Transverse colon (tissue), 4 donors: ENCODE results near the gene MRPS10. TPM values are rescaled to one million over a fixed set of nuclear protein-coding genes. Genes with fewer than 3 reads are reported as not detected.

Experiments
- DNase-seq: peaks from one replicate; pipeline ENCODE4 v3.0.0-alpha.2; 2019
- H3K27ac ChIP-seq, 4 donors: fragments of 200-600 bp; sonication (generic); 2 replicates each; pipeline ENCODE4 v1.5.1; 2016 to 2018; ENCODE audit warnings: inconsistent platforms in 4 of 4
- H3K27me3 ChIP-seq: fragments of 200-600 bp; sonication (generic); 2 replicates; pipeline ENCODE4 v1.5.1; 2017; ENCODE audit warnings: inconsistent platforms
- H3K36me3 ChIP-seq, 4 donors: fragments of 200-600 bp; sonication (generic); 2 replicates each; pipeline ENCODE4 v1.5.1; 2017 to 2019; ENCODE audit warnings: inconsistent platforms in 4 of 4
- H3K4me1 ChIP-seq, 4 donors: fragments of 200-600 bp; sonication (generic); 2 replicates each; pipeline ENCODE4 v1.5.1; 2017 to 2020; ENCODE audit warnings: inconsistent platforms in 4 of 4
- H3K4me3 ChIP-seq, 4 donors: fragments of 200-600 bp; sonication (generic); 1 replicate in 1 of 4; 2 replicates in 3 of 4; pipeline versions ENCODE4 v1.5.1 to v1.6.1; 2017 to 2019; ENCODE audit warnings: inconsistent platforms in 4 of 4
- H3K9me3 ChIP-seq, 2 donors: fragments of 200-600 bp; sonication (generic); 2 replicates each; pipeline ENCODE4 v1.5.1; 2017 to 2019; ENCODE audit warnings: inconsistent platforms in 2 of 2
- CTCF ChIP-seq, 5 experiments: fragments of 200-600 bp in 3 of 5; fragments of 450-650 bp in 2 of 5; sonication (generic) in 3 of 5; IDR thresholded peaks; 1 replicate in 2 of 5; 2 replicates in 3 of 5; pipeline ENCODE4 v1.5.1; 2016 to 2017; ENCODE audit warnings: antibody characterized with exemption in 5 of 5, inconsistent platforms in 3 of 5, mild to moderate bottlenecking in 2 of 5, moderate library complexity in 1 of 5
- EP300 ChIP-seq: sonication (generic); formaldehyde crosslinking; IDR thresholded peaks from one replicate; pipeline ENCODE4 v1.6.1; 2017; ENCODE audit warnings: antibody characterized with exemption, low read depth
- POLR2A ChIP-seq: fragments of 450-650 bp; IDR thresholded peaks from one replicate; pipeline ENCODE4 v1.6.1; 2016; ENCODE audit warnings: antibody characterized with exemption, mild to moderate bottlenecking, moderate library complexity
- POLR2AphosphoS5 ChIP-seq, 3 donors: sonication (generic); formaldehyde crosslinking; IDR thresholded peaks; one replicate each; pipeline ENCODE4 v1.6.1; 2016; ENCODE audit warnings: antibody characterized with exemption in 3 of 3
- WGBS, 2 donors: methylation state at CpG; one replicate each; pipeline ENCODE4 v1.1.5; 2018; ENCODE audit warnings: low coverage in 1 of 2; 5-methylcytosine and 5-hydroxymethylcytosine counted together
- in situ Hi-C, 4 donors: fragments of 200-750 bp; cut with MboI; loops; one replicate each; pipeline versions ENCODE4 v1.15.0 to v1.15.1; 2017; ENCODE audit warnings: low sequenced_read_pairs in 3 of 4, low pct_ligation_motif_present in 1 of 4, low pct_unique_long_range_greater_than_20kb in 1 of 4
- intact Hi-C: fragments of 100-400 bp; cut with DNase I; formaldehyde crosslinking; loops from one replicate; pipeline ENCODE4 v1.15.1; 2023; ENCODE audit warnings: low total_unique reads
- total RNA-seq, 4 donors: library from RNA; depleted of rRNA; stranded (reverse); fragments of >200 nt; gene quantifications; one replicate each; pipeline ENCODE4 v1.1.0, GENCODE V29; 2016

The MRPS10 gene
- total RNA-seq, 4 donors from 2014 or later, result 23.6 to 75.4 (median 24.6) TPM

GRCh38 chr6:42159431-42160024 is 58.1 kb downstream of the MRPS10 start:
- Histone ChIP-seq H3K4me1 (no peaks in the 10 kb centered on the region), H3K27ac (no peak overlapping the region), H3K27me3 (no peaks in the 10 kb centered on the region), H3K9me3 (no peaks in the 10 kb centered on the region), H3K36me3 (no peaks in the 10 kb centered on the region), H3K4me3 (no peak overlapping the region)
- no peak for TF ChIP-seq EP300
- intact Hi-C loops, result no loop called here
- no peak for DNase-seq
- 38% methylated on average over 4 of the region's 4 CpGs; no CpG with 5 or more reads in 1 of the 2 donors for WGBS, 2 donors
- in situ Hi-C loops, result loop anchor here in 2 of 4 donors (10.0 kb wide), 1 partner anchor 85 kb away; no protein-coding TSS in a partner anchor

DNA sequence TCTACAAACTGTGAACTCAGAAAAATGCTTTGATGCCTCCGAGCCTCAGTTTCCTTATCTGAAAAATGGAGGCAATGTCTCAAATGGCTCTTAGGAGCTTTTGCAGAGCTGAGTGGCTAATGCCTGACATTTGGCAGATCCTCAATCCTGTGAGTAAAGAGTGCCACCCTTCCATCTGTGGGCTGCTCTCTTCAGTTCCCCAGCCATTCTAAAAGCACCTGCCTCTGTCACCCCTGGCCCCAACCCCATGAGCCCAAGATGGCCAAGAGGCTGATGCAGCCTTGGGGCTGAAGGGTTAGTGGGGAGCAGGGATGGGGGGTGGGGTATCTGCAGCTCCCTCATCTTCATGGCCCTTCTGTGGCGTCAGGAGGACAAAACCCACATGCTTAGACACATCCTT is 59.0 kb downstream of the MRPS10 start:
- Histone ChIP-seq H3K4me1 (no peaks in the 10 kb centered on the region), H3K9me3 (no peaks in the 10 kb centered on the region), H3K4me3 (no peak overlapping the region), H3K27me3 (no peaks in the 10 kb centered on the region), H3K27ac (no peak overlapping the region), H3K36me3 (no peaks in the 10 kb centered on the region)
- DNase-seq, result no peak
- WGBS, 2 donors, result 75% methylated on average over 2 of the region's 2 CpGs; no CpG with 5 or more reads in 1 of the 2 donors
- in situ Hi-C loops, result no loop called here
- intact Hi-C loops, result no loop called here
- TF ChIP-seq EP300, result no peak
- no peak for TF ChIP-seq CTCF (IDR thresholded peaks at IDR 0.05)
- TF ChIP-seq POLR2AphosphoS5 (IDR thresholded peaks at IDR 0.05), result no peak
- no peak for TF ChIP-seq POLR2A

DNA sequence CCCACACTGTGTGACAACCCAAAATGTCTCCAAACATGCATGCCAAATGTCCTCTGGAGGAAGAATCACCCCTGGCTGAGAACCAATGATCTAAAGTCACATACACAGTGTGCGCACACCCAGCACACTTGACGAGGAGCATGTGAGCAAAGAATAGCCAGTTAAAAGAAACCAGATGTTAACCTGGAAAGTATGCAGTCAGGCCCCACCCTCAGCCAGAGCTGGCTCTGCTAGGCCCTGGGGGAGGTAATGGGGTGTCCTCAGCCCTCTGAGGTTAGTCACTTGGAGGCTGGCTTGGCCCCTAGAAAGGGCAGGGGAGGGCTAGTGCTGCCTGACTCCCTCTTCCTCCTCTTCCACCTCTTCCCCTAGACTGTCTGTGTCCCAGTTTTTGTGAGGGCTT is 59.6 kb downstream of the MRPS10 start:
- H3K4me1 ChIP-seq, result no peaks in the 10 kb centered on the region

More for the DNA sequence above, 59.6 kb downstream of the MRPS10 start:
- in situ Hi-C loops, result no loop called here
- WGBS, 2 donors, result 70% methylated on average over 2 of the region's 2 CpGs; no CpG with 5 or more reads in 1 of the 2 donors
- intact Hi-C loops, result no loop called here
- no peak for DNase-seq
- TF ChIP-seq POLR2A, result no peak
- no peak for TF ChIP-seq EP300
- Histone ChIP-seq H3K27me3 (no peaks in the 10 kb centered on the region), H3K4me3 (no peak overlapping the region), H3K27ac (no peak overlapping the region), H3K36me3 (no peaks in the 10 kb centered on the region), H3K9me3 (no peaks in the 10 kb centered on the region)

Other genes with a start within 250 kb of the MRPS10 start
- 10 to 100 TPM; 15.3 to 36.2 (median 21.8) TPM for gene TAF8, start 167.3 kb downstream of the MRPS10 start, total RNA-seq
- 10 to 100 TPM; 26.1 to 96.9 (median 43.2) TPM for gene C6orf132, start 75.2 kb downstream of the MRPS10 start, total RNA-seq
- not detected for gene GUCA1A, start 44.5 kb downstream of the MRPS10 start, total RNA-seq
- 1 to 10 TPM in 2 of 4 donors, under 1 TPM in 1, not detected in 1; 0.55 to 9.7 (median 1.1) TPM for gene GUCA1B, start 22.9 kb downstream of the MRPS10 start, total RNA-seq
- gene TRERF1, start 234.1 kb upstream of the MRPS10 start, total RNA-seq, result 1 to 10 TPM; 2.5 to 8.0 (median 3.4) TPM